Panc1 (cell line): ENCODE results near the gene USP50. TPM values are rescaled to one million over a fixed set of nuclear protein-coding genes. Genes with fewer than 3 reads are reported as not detected.

Source experiments
- ATAC-seq: fragments of 200-7000 bp; cut with Tn5 transposase; 2 replicates; pipeline ENCODE4 v1.9.1; 2020; ENCODE audit warnings: mild to moderate bottlenecking, moderate library complexity
- BruUV-seq: library from RNA; stranded (reverse); fragments of 400-500 nt; replicated peaks from 2 replicates; lab custom pipeline; 2021; lab: Mats Ljungman, UMichigan
- CTCF ChIA-PET: fragments of 300-600 bp; sonication (Branson Sonifier 250); formaldehyde crosslinking; loops from one replicate; lab custom pipeline; 2022; ENCODE audit warnings: antibody characterized with exemption; lab: Charles Lee
- POLR2A ChIA-PET: fragments of 300-600 bp; sonication (Branson Sonifier 250); formaldehyde crosslinking; loops from one replicate; lab custom pipeline; 2022; ENCODE audit warnings: antibody characterized with exemption; lab: Charles Lee
- DNase-seq: peaks from one replicate; pipeline ENCODE4 v3.0.0-alpha.2; 2010; ENCODE audit warnings: low read depth, low spot score
- H3K27ac ChIP-seq: 2 replicates; pipeline ENCODE4 v1.5.1; 2011; ENCODE audit warnings: mild to moderate bottlenecking, low read length, inconsistent platforms
- H3K27me3 ChIP-seq: fragments of 200-500 bp; sonication (Bioruptor generic); 2 replicates; pipeline ENCODE4 v1.6.0; 2014; ENCODE audit warnings: low read length, inconsistent platforms; ENCODE audit not compliant: control insufficient read depth, insufficient read depth
- H3K36me3 ChIP-seq: fragments of 200-500 bp; sonication (Bioruptor generic); 2 replicates; pipeline ENCODE4 v1.5.1; 2014; ENCODE audit warnings: inconsistent platforms, mild to moderate bottlenecking, low read length, moderate library complexity; ENCODE audit not compliant: control insufficient read depth, insufficient read depth
- H3K4me1 ChIP-seq: 2 replicates; pipeline ENCODE4 v1.5.1; 2011; ENCODE audit warnings: inconsistent platforms, mild to moderate bottlenecking, low read length, moderate library complexity; ENCODE audit not compliant: control insufficient read depth, insufficient read depth
- H3K4me3 ChIP-seq, 2 experiments: 2 replicates each; pipeline ENCODE4 v1.5.1; 2011 to 2012; ENCODE audit warnings: low read depth in 2 of 2, low read length in 2 of 2, mild to moderate bottlenecking in 2 of 2, inconsistent platforms in 1 of 2, moderate library complexity in 1 of 2
- H3K9me3 ChIP-seq: fragments of 200-500 bp; sonication (Bioruptor generic); 2 replicates; pipeline ENCODE4 v1.5.1; 2014; ENCODE audit warnings: low read depth, mild to moderate bottlenecking, inconsistent platforms, low read length, moderate library complexity; ENCODE audit not compliant: control insufficient read depth, insufficient read depth
- POLR2AphosphoS5 ChIP-seq: IDR thresholded peaks from 2 replicates; pipeline ENCODE4 v1.6.1; 2012; ENCODE audit warnings: mild to moderate bottlenecking, low read depth, low read length, moderate library complexity
- SIN3A ChIP-seq: IDR thresholded peaks from 2 replicates; pipeline ENCODE4 v1.6.1; 2012; ENCODE audit warnings: low read depth, mild to moderate bottlenecking, low read length, moderate library complexity, borderline replicate concordance; ENCODE audit not compliant: insufficient read depth
- TCF7L2 ChIP-seq: IDR thresholded peaks from 2 replicates; pipeline ENCODE4 v1.6.1; 2011; ENCODE audit warnings: mild to moderate bottlenecking, low read depth, low read length, inconsistent platforms
- in situ Hi-C: cut with HindIII; loops from 2 replicates; pipeline ENCODE4 v1.10.0; 2016; ENCODE audit warnings: low sequenced_read_pairs, low pct_unique_long_range_greater_than_20kb
- intact Hi-C: fragments of 100-400 bp; cut with micrococcal nuclease; formaldehyde crosslinking; loops from one replicate; pipeline ENCODE4 v1.10.0; 2022; ENCODE audit not compliant: unreplicated experiment
- total RNA-seq: library from RNA; stranded (reverse); gene quantifications from one replicate; pipeline ENCODE4 v1.2.1, GENCODE V29; 2021; ENCODE audit not compliant: unreplicated experiment
- TF ChIP-seq, protein P1 (sequence below), 2 experiments: IDR thresholded peaks; 2 replicates each; pipeline ENCODE4 v1.6.1; 2011 to 2012; ENCODE audit warnings: low read depth in 2 of 2, control low read depth in 1 of 2, low read length in 1 of 2, mild to moderate bottlenecking in 1 of 2, moderate library complexity in 1 of 2; ENCODE audit not compliant: insufficient read depth in 1 of 2
- TF ChIP-seq, protein P2 (sequence below): fragments of 450-650 bp; IDR thresholded peaks from 2 replicates; pipeline ENCODE4 v1.5.1; 2017; ENCODE audit warnings: mild to moderate bottlenecking

The USP50 gene
- total RNA-seq, 1 experiment from 2014 or later, result not detected

DNA sequence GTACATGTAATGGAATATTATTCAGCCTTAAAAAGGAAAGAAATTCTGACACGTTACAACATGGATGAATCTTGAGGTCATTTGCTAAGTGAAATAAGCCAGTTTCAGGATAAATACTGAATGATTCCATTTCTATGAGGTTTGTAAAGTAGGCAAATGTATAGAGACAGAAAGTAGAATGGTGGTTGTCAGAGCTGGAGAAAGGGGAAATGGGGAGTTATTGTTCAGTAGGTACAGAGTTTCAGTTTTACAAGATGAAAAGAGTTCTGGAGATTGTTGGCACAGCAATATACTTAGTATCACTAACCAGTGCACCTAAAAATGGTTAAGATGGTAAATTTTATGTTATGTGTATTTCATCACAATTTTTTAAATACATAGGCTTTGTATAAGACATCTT lies 61.7 kb downstream of the USP50 start:
- Histone ChIP-seq H3K4me3 (no peak overlapping the region), H3K9me3 (no peaks in the 10 kb centered on the region), H3K36me3 (peaks cover 22% of the 10 kb centered on the region), H3K27me3 (no peaks in the 10 kb centered on the region), H3K27ac (no peak overlapping the region), H3K4me1 (no peaks in the 10 kb centered on the region)
- ATAC-seq, result no peak
- CTCF ChIA-PET, result no interaction called here
- in situ Hi-C loops, result no loop called here
- no peak for DNase-seq
- POLR2A ChIA-PET, result no interaction called here
- TF ChIP-seq TCF7L2 (no peak), SIN3A (no peak), POLR2AphosphoS5 (no peak)
- TF ChIP-seq, protein P1, sequence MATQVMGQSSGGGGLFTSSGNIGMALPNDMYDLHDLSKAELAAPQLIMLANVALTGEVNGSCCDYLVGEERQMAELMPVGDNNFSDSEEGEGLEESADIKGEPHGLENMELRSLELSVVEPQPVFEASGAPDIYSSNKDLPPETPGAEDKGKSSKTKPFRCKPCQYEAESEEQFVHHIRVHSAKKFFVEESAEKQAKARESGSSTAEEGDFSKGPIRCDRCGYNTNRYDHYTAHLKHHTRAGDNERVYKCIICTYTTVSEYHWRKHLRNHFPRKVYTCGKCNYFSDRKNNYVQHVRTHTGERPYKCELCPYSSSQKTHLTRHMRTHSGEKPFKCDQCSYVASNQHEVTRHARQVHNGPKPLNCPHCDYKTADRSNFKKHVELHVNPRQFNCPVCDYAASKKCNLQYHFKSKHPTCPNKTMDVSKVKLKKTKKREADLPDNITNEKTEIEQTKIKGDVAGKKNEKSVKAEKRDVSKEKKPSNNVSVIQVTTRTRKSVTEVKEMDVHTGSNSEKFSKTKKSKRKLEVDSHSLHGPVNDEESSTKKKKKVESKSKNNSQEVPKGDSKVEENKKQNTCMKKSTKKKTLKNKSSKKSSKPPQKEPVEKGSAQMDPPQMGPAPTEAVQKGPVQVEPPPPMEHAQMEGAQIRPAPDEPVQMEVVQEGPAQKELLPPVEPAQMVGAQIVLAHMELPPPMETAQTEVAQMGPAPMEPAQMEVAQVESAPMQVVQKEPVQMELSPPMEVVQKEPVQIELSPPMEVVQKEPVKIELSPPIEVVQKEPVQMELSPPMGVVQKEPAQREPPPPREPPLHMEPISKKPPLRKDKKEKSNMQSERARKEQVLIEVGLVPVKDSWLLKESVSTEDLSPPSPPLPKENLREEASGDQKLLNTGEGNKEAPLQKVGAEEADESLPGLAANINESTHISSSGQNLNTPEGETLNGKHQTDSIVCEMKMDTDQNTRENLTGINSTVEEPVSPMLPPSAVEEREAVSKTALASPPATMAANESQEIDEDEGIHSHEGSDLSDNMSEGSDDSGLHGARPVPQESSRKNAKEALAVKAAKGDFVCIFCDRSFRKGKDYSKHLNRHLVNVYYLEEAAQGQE (IDR thresholded peaks at IDR 0.05; ENCODE audit: insufficient read depth in 1 of 2, low read depth in 2 of 2, low read length in 1 of 2), result no peak
- TF ChIP-seq, protein P2, sequence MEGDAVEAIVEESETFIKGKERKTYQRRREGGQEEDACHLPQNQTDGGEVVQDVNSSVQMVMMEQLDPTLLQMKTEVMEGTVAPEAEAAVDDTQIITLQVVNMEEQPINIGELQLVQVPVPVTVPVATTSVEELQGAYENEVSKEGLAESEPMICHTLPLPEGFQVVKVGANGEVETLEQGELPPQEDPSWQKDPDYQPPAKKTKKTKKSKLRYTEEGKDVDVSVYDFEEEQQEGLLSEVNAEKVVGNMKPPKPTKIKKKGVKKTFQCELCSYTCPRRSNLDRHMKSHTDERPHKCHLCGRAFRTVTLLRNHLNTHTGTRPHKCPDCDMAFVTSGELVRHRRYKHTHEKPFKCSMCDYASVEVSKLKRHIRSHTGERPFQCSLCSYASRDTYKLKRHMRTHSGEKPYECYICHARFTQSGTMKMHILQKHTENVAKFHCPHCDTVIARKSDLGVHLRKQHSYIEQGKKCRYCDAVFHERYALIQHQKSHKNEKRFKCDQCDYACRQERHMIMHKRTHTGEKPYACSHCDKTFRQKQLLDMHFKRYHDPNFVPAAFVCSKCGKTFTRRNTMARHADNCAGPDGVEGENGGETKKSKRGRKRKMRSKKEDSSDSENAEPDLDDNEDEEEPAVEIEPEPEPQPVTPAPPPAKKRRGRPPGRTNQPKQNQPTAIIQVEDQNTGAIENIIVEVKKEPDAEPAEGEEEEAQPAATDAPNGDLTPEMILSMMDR, result no peak
- no TSS peak for BruUV-seq
- intact Hi-C loops, result no loop called here

DNA sequence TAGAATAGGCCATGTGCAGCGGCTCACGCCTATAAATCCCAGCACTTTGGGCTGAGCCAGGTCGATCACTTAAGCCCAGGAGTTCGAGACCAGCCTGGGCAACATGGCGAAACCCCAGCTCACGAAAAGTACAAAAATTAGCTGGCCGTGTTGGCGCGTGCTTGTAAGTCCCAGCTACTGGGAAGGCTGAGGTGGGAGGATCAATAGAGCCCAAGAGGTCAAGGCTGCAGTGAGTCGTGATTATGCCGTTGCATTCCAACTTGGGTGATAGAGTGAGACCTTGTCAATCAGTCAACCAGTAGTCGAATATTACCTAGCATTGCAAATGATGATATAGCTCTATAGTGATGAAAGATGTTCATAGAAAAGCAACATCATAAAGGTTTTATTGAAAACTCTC lies 70.3 kb downstream of the USP50 start:
- TF ChIP-seq POLR2AphosphoS5, result no peak
- TF ChIP-seq, protein P2, result no peak
- no peak for TF ChIP-seq SIN3A
- TF ChIP-seq, protein P1 (IDR thresholded peaks at IDR 0.05; ENCODE audit: insufficient read depth in 1 of 2, low read depth in 2 of 2, low read length in 1 of 2), result no peak
- no peak for TF ChIP-seq TCF7L2
- no peaks in the 10 kb centered on the region for H3K4me1 ChIP-seq
- intact Hi-C loops, result no loop called here
- H3K36me3 ChIP-seq, result peaks cover 6% of the 10 kb centered on the region; the same call in 1 of the 2 replicates
- BruUV-seq, result no TSS peak
- ChIA-PET CTCF (no interaction called here), POLR2A (interaction anchor here (0.6 kb wide), 1 partner anchor 22 kb away, joined by 6 read pairs; no protein-coding TSS in a partner anchor)
- H3K27ac ChIP-seq, result no peak overlapping the region
- no peaks in the 10 kb centered on the region for H3K9me3 ChIP-seq
- no peak for DNase-seq
- in situ Hi-C loops, result no loop called here
- no peak for ATAC-seq
- H3K27me3 ChIP-seq, result no peaks in the 10 kb centered on the region
- no peak overlapping the region for H3K4me3 ChIP-seq
